Activated CD4-positive, alpha-beta memory T cell treated with anti-CD3 and anti-CD28 coated beads for 36 hours (primary cell): ENCODE measurements around the gene BIRC7. TPM values are rescaled to one million over a fixed set of nuclear protein-coding genes. Genes with fewer than 3 reads are reported as not detected.

Source experiments
- CTCF ChIA-PET: fragments of 350-600 bp; sonication (Branson Sonifier 250); formaldehyde crosslinking; loops from one replicate; lab custom pipeline; 2021; ENCODE audit warnings: antibody characterized with exemption, inconsistent platforms; lab: Charles Lee
- POLR2A ChIA-PET: fragments of 350-600 bp; sonication (Branson Sonifier 250); formaldehyde crosslinking; loops from one replicate; lab custom pipeline; 2021; ENCODE audit warnings: antibody characterized with exemption; lab: Charles Lee
- DNase-seq: peaks from one replicate; pipeline ENCODE4 v3.0.0-alpha.2; 2020
- H3K27ac Mint-ChIP-seq: one replicate; pipeline ENCODE4 v1.8.0; 2021; ENCODE audit warnings: mixed read lengths
- H3K27me3 Mint-ChIP-seq: one replicate; pipeline ENCODE4 v1.8.0; 2021; ENCODE audit warnings: mixed read lengths
- H3K36me3 Mint-ChIP-seq: one replicate; pipeline ENCODE4 v1.8.0; 2021; ENCODE audit warnings: mixed read lengths
- H3K4me1 Mint-ChIP-seq: one replicate; pipeline ENCODE4 v1.8.0; 2021; ENCODE audit warnings: low read depth, mixed read lengths
- H3K4me3 Mint-ChIP-seq: one replicate; pipeline ENCODE4 v1.8.0; 2021; ENCODE audit warnings: mild to moderate bottlenecking, mixed read lengths
- H3K9me3 Mint-ChIP-seq: one replicate; pipeline ENCODE4 v1.8.0; 2021; ENCODE audit warnings: mixed read lengths
- intact Hi-C: fragments of 100-400 bp; cut with micrococcal nuclease; formaldehyde crosslinking; loops from one replicate; pipeline ENCODE4 v1.15.1; 2023
- total RNA-seq, 2 experiments: library from RNA; stranded (reverse); gene quantifications; one replicate each; pipeline ENCODE4 v1.2.3, GENCODE V29; 2021

The BIRC7 gene
- total RNA-seq, 2 experiments from 2014 or later: not detected

GRCh38 chr20:63212393-63212730 is 23.3 kb upstream of the BIRC7 start:
- peaks cover 59% of the 10 kb centered on the region for H3K4me1 Mint-ChIP-seq
- H3K36me3 Mint-ChIP-seq: peaks cover 48% of the 10 kb centered on the region
- no peaks in the 10 kb centered on the region for H3K9me3 Mint-ChIP-seq
- intact Hi-C loops: no loop called here
- ChIA-PET CTCF (interaction anchor here (5.7 kb wide), 1 partner anchor 12 kb away, joined by 58 read pairs; no protein-coding TSS in a partner anchor), POLR2A (interaction anchor here (1.0 kb wide), 1 partner anchor 14 kb away, joined by 3 read pairs; no protein-coding TSS in a partner anchor)
- no peaks in the 10 kb centered on the region for H3K27me3 Mint-ChIP-seq
- no peak for DNase-seq
- no peak overlapping the region for H3K27ac Mint-ChIP-seq
- H3K4me3 Mint-ChIP-seq: no peak overlapping the region

GRCh38 chr20:63212792-63213191 is 22.9 kb upstream of the BIRC7 start:
- intact Hi-C loops: no loop called here
- peak overlapping the region; percentile 32 for H3K4me3 Mint-ChIP-seq
- DNase-seq: no peak
- H3K36me3 Mint-ChIP-seq: peaks cover 45% of the 10 kb centered on the region
- CTCF ChIA-PET: interaction anchor here (5.7 kb wide), 1 partner anchor 11 kb away, joined by 58 read pairs; no protein-coding TSS in a partner anchor
- H3K4me1 Mint-ChIP-seq: peaks cover 59% of the 10 kb centered on the region
- H3K9me3 Mint-ChIP-seq: no peaks in the 10 kb centered on the region
- no peaks in the 10 kb centered on the region for H3K27me3 Mint-ChIP-seq
- H3K27ac Mint-ChIP-seq: peak overlapping the region; percentile 46
- POLR2A ChIA-PET: interaction anchor here (1.0 kb wide), 1 partner anchor 14 kb away, joined by 3 read pairs; no protein-coding TSS in a partner anchor

- Mint-ChIP-seq H3K4me1 (peaks cover 55% of the 10 kb centered on the region), H3K9me3 (no peaks in the 10 kb centered on the region), H3K27ac (no peak overlapping the region), H3K4me3 (peak overlapping the region; percentile 99), H3K36me3 (peaks cover 38% of the 10 kb centered on the region), H3K27me3 (no peaks in the 10 kb centered on the region)
- DNase-seq: no peak
- ChIA-PET POLR2A (interaction anchor here (1.1 to 1.3 kb wide), 3 partner anchors 34 to 237 kb away, joined by 3 to 4 read pairs (median 3); partner anchors contain the start of gene ARFGAP1), CTCF (interaction anchor here (1.0 to 5.7 kb wide), 4 partner anchors 9 to 56 kb away, joined by 3 to 58 read pairs (median 8); no protein-coding TSS in a partner anchor)
- intact Hi-C loops: no loop called here
Measured at GRCh38 chr20:63214514-63214913, 21.2 kb upstream of the BIRC7 start.

- no peaks in the 10 kb centered on the region for H3K27me3 Mint-ChIP-seq
- peak; percentile 45 for DNase-seq
- H3K4me1 Mint-ChIP-seq: peaks cover 48% of the 10 kb centered on the region
- H3K36me3 Mint-ChIP-seq: peaks cover 37% of the 10 kb centered on the region
- H3K27ac Mint-ChIP-seq: peak overlapping the region; percentile 89
- ChIA-PET POLR2A (interaction anchor here (0.8 to 1.3 kb wide), 4 partner anchors 9 to 238 kb away, joined by 3 to 4 read pairs (median 4); partner anchors contain the start of gene ARFGAP1), CTCF (interaction anchor here (0.6 to 5.7 kb wide), 7 partner anchors 9 to 165 kb away, joined by 3 to 58 read pairs (median 4); no protein-coding TSS in a partner anchor)
- intact Hi-C loops: loop anchor here (5.0 kb wide), 1 partner anchor 57 kb away; the partner anchor contains the start of gene ARFGAP1
- peak overlapping the region; percentile 99 for H3K4me3 Mint-ChIP-seq
- H3K9me3 Mint-ChIP-seq: no peaks in the 10 kb centered on the region
Measured at GRCh38 chr20:63215101-63216040, 20.3 kb upstream of the BIRC7 start.

GRCh38 chr20:63216041-63216848 is 19.5 kb upstream of the BIRC7 start, which contains the start of gene YTHDF1:
Gene YTHDF1, minus strand, starts transcription at chr20:63216131. Its CDS starts 239 bp downstream, at chr20:63215892.
- DNase-seq: peak; percentile 98
- Mint-ChIP-seq H3K27me3 (no peaks in the 10 kb centered on the region), H3K4me3 (peak within 1 kb of the TSS; percentile 99), H3K9me3 (no peaks in the 10 kb centered on the region), H3K27ac (peak within 1 kb of the TSS; percentile 89), H3K36me3 (peaks cover 33% of the 10 kb centered on the region), H3K4me1 (peaks cover 44% of the 10 kb centered on the region)
- ChIA-PET POLR2A (no interaction called here), CTCF (interaction anchor here (1.1 kb wide), 1 partner anchor 35 kb away, joined by 3 read pairs; no protein-coding TSS in a partner anchor)
- intact Hi-C loops: loop anchor here (5.0 kb wide), 1 partner anchor 56 kb away; the partner anchor contains the start of gene ARFGAP1

- Mint-ChIP-seq H3K27me3 (no peaks in the 10 kb centered on the region), H3K27ac (peak overlapping the region; percentile 74), H3K4me3 (peak overlapping the region; percentile 70), H3K9me3 (no peaks in the 10 kb centered on the region), H3K36me3 (peaks cover 31% of the 10 kb centered on the region), H3K4me1 (peaks cover 38% of the 10 kb centered on the region)
- intact Hi-C loops: loop anchor here (5.0 kb wide), 1 partner anchor 55 kb away; the partner anchor contains the start of gene ARFGAP1
- POLR2A ChIA-PET: no interaction called here
- CTCF ChIA-PET: interaction anchor here (1.1 kb wide), 1 partner anchor 36 kb away, joined by 3 read pairs; no protein-coding TSS in a partner anchor
- no peak for DNase-seq
Measured at GRCh38 chr20:63216849-63217471, 18.7 kb upstream of the BIRC7 start.

GRCh38 chr20:63217706-63218105 is 18.0 kb upstream of the BIRC7 start:
- ChIA-PET CTCF (interaction anchor here (0.6 to 1.0 kb wide), 2 partner anchors 245 to 835 kb away, joined by 3 to 4 read pairs; no protein-coding TSS in a partner anchor), POLR2A (no interaction called here)
- Mint-ChIP-seq H3K27me3 (no peaks in the 10 kb centered on the region), H3K9me3 (no peaks in the 10 kb centered on the region), H3K4me1 (peaks cover 31% of the 10 kb centered on the region), H3K36me3 (peaks cover 24% of the 10 kb centered on the region), H3K27ac (no peak overlapping the region), H3K4me3 (no peak overlapping the region)
- intact Hi-C loops: loop anchor here (5.0 kb wide), 1 partner anchor 55 kb away; the partner anchor contains the start of gene ARFGAP1
- DNase-seq: peak; percentile 26

GRCh38 chr20:63218701-63219446 is 16.8 kb upstream of the BIRC7 start:
- Mint-ChIP-seq H3K27me3 (no peaks in the 10 kb centered on the region), H3K36me3 (peaks cover 16% of the 10 kb centered on the region), H3K9me3 (no peaks in the 10 kb centered on the region), H3K4me3 (no peak overlapping the region), H3K27ac (no peak overlapping the region), H3K4me1 (peaks cover 21% of the 10 kb centered on the region)
- intact Hi-C loops: loop anchor here (5.0 kb wide), 1 partner anchor 53 kb away; the partner anchor contains the start of gene ARFGAP1
- CTCF ChIA-PET: interaction anchor here (1.0 kb wide), 2 partner anchors 16 to 246 kb away, joined by 3 to 4 read pairs; no protein-coding TSS in a partner anchor
- no peak for DNase-seq
- POLR2A ChIA-PET: no interaction called here

GRCh38 chr20:63219447-63219821 is 16.3 kb upstream of the BIRC7 start:
- Mint-ChIP-seq H3K9me3 (no peaks in the 10 kb centered on the region), H3K4me3 (no peak overlapping the region), H3K27ac (no peak overlapping the region), H3K27me3 (no peaks in the 10 kb centered on the region), H3K36me3 (peaks cover 10% of the 10 kb centered on the region), H3K4me1 (peaks cover 15% of the 10 kb centered on the region)
- CTCF ChIA-PET: interaction anchor here (1.0 kb wide), 1 partner anchor 15 kb away, joined by 3 read pairs; no protein-coding TSS in a partner anchor
- POLR2A ChIA-PET: no interaction called here
- no peak for DNase-seq
- intact Hi-C loops: loop anchor here (5.0 kb wide), 1 partner anchor 53 kb away; the partner anchor contains the start of gene ARFGAP1

- H3K9me3 Mint-ChIP-seq: no peaks in the 10 kb centered on the region
- DNase-seq: no peak
- ChIA-PET CTCF (no interaction called here), POLR2A (no interaction called here)
- intact Hi-C loops: loop anchor here (5.0 to 10.0 kb wide), 3 partner anchors 52 to 165 kb away; partner anchors contain the start of genes ARFGAP1 and COL20A1
- no peak overlapping the region for H3K27ac Mint-ChIP-seq
- H3K27me3 Mint-ChIP-seq: no peaks in the 10 kb centered on the region
- peaks cover 5% of the 10 kb centered on the region for H3K36me3 Mint-ChIP-seq
- peaks cover 9% of the 10 kb centered on the region for H3K4me1 Mint-ChIP-seq
- H3K4me3 Mint-ChIP-seq: no peak overlapping the region
Measured at GRCh38 chr20:63219866-63220521, 15.7 kb upstream of the BIRC7 start.
